Activated naive CD4-positive, alpha-beta T cell treated with anti-CD3 and anti-CD28 coated beads, Interleukin-2, amount 10 ng/mL, durations not matched to agents 7 days and 5 days (primary cell): ENCODE measurements around the gene TEX13C.

ENCODE experiments used
- CTCF ChIA-PET: fragments of 350-600 bp; sonication (Branson Sonifier 250); formaldehyde crosslinking; loops from one replicate; lab custom pipeline; 2021; ENCODE audit warnings: antibody characterized with exemption; lab: Charles Lee
- DNase-seq: peaks from one replicate; pipeline ENCODE4 v3.0.0-alpha.2; 2020
- H3K27ac Mint-ChIP-seq: one replicate; pipeline ENCODE4 v1.8.0; 2021; ENCODE audit warnings: mild to moderate bottlenecking, moderate library complexity, mixed read lengths
- H3K27me3 Mint-ChIP-seq: one replicate; pipeline ENCODE4 v1.8.0; 2021; ENCODE audit warnings: mild to moderate bottlenecking, mixed read lengths
- H3K36me3 Mint-ChIP-seq: one replicate; pipeline ENCODE4 v1.8.0; 2021; ENCODE audit warnings: mixed read lengths
- H3K4me1 Mint-ChIP-seq: one replicate; pipeline ENCODE4 v1.8.0; 2021; ENCODE audit warnings: mixed read lengths
- H3K4me3 Mint-ChIP-seq: one replicate; pipeline ENCODE4 v1.8.0; 2021; ENCODE audit warnings: mild to moderate bottlenecking, moderate library complexity, mixed read lengths
- H3K9me3 Mint-ChIP-seq: one replicate; pipeline ENCODE4 v1.8.0; 2021; ENCODE audit warnings: mixed read lengths

Gene TEX13C

GRCh38 chrX:125327891-125328290 is 8.2 kb downstream of the TEX13C start:
- CTCF ChIA-PET = no interaction called here
- Mint-ChIP-seq H3K9me3 (no peaks in the 10 kb centered on the region), H3K27ac (no peak overlapping the region)

GRCh38 chrX:125333583-125333982 is 13.9 kb downstream of the TEX13C start:
- Mint-ChIP-seq H3K27me3 (no peaks in the 10 kb centered on the region), H3K4me1 (no peaks in the 10 kb centered on the region), H3K36me3 (no peaks in the 10 kb centered on the region), H3K27ac (no peak overlapping the region), H3K9me3 (no peaks in the 10 kb centered on the region), H3K4me3 (no peak overlapping the region)
- CTCF ChIA-PET = no interaction called here
- DNase-seq = no peak

More at GRCh38 chrX:125327891-125328290, 8.2 kb downstream of the TEX13C start:
- H3K4me1 Mint-ChIP-seq = no peaks in the 10 kb centered on the region
- no peak for DNase-seq
- H3K4me3 Mint-ChIP-seq = no peak overlapping the region
- H3K27me3 Mint-ChIP-seq = no peaks in the 10 kb centered on the region
- H3K36me3 Mint-ChIP-seq = no peaks in the 10 kb centered on the region

- H3K4me1 Mint-ChIP-seq = no peaks in the 10 kb centered on the region
- no peak overlapping the region for H3K4me3 Mint-ChIP-seq
- no peak for DNase-seq
- no peaks in the 10 kb centered on the region for H3K9me3 Mint-ChIP-seq
- H3K27ac Mint-ChIP-seq = no peak overlapping the region
- CTCF ChIA-PET = no interaction called here
- H3K36me3 Mint-ChIP-seq = no peaks in the 10 kb centered on the region
- H3K27me3 Mint-ChIP-seq = no peaks in the 10 kb centered on the region
These were observed 20.8 kb downstream of the TEX13C start for GRCh38 chrX:125340490-125340889.

- Mint-ChIP-seq H3K9me3 (no peaks in the 10 kb centered on the region), H3K27ac (no peak overlapping the region), H3K27me3 (no peaks in the 10 kb centered on the region), H3K36me3 (no peaks in the 10 kb centered on the region), H3K4me3 (no peak overlapping the region), H3K4me1 (no peaks in the 10 kb centered on the region)
- no peak for DNase-seq
- CTCF ChIA-PET = no interaction called here
These were observed 54.5 kb downstream of the TEX13C start for GRCh38 chrX:125374169-125374568.
